Loucy (cell line): Measurements from ENCODE around the gene PDGFD.
A peak's percentile ranks its signal among the peaks of the same experiment; 100 is the strongest.

Experiments used
- H2AFZ ChIP-seq: fragments of 200-600 bp; sonication (generic); 2 replicates; pipeline ENCODE4 v1.6.0; 2016; ENCODE audit warnings: antibody characterized with exemption, mild to moderate bottlenecking, low read length, moderate library complexity
- H3F3A ChIP-seq: fragments of 200-600 bp; 2 replicates; pipeline ENCODE4 v1.6.0; 2016; ENCODE audit warnings: antibody characterized with exemption, low read depth, mild to moderate bottlenecking
- H3K27me3 ChIP-seq: fragments of 200-600 bp; sonication (generic); 2 replicates; pipeline ENCODE4 v1.6.1; 2014; ENCODE audit warnings: low read length, mild to moderate bottlenecking; ENCODE audit not compliant: insufficient read depth, poor library complexity, severe bottlenecking
- H3K36me3 ChIP-seq: fragments of 200-600 bp; sonication (generic); 2 replicates; pipeline ENCODE4 v1.6.1; 2016; ENCODE audit warnings: low read length; ENCODE audit not compliant: insufficient read depth
- H3K4me1 ChIP-seq: fragments of 200-600 bp; sonication (generic); 2 replicates; pipeline ENCODE4 v1.5.1; 2014; ENCODE audit warnings: low read length, mild to moderate bottlenecking; ENCODE audit not compliant: insufficient read depth, poor library complexity, severe bottlenecking
- H3K4me2 ChIP-seq: fragments of 200-600 bp; sonication (generic); 2 replicates; pipeline ENCODE4 v1.6.0; 2014; ENCODE audit warnings: antibody characterized with exemption, low read length, low read depth, mild to moderate bottlenecking; ENCODE audit not compliant: poor library complexity, severe bottlenecking
- H3K4me3 ChIP-seq: fragments of 200-600 bp; sonication (generic); 2 replicates; pipeline ENCODE4 v1.5.1; 2014; ENCODE audit warnings: low read length, mild to moderate bottlenecking, mixed read lengths; ENCODE audit not compliant: poor library complexity, severe bottlenecking
- H3K79me2 ChIP-seq: fragments of 200-600 bp; sonication (generic); 2 replicates; pipeline ENCODE4 v1.6.1; 2014; ENCODE audit warnings: low read length; ENCODE audit not compliant: insufficient read depth
- H3K9ac ChIP-seq: fragments of 200-600 bp; sonication (generic); 2 replicates; pipeline ENCODE4 v1.6.0; 2014; ENCODE audit warnings: mild to moderate bottlenecking, low read depth, low read length, moderate library complexity; ENCODE audit not compliant: poor library complexity, severe bottlenecking
- H3K9me2 ChIP-seq: fragments of 200-600 bp; sonication (generic); replicated peaks from 2 replicates; pipeline ENCODE4 v1.6.1; 2016; ENCODE audit warnings: low read depth, low read length, mixed read lengths
- H3K9me3 ChIP-seq: fragments of 200-600 bp; sonication (generic); 2 replicates; pipeline ENCODE4 v1.6.1; 2014; ENCODE audit warnings: mild to moderate bottlenecking, antibody characterized with exemption, low read length, low read depth; ENCODE audit not compliant: insufficient read depth
- H4K20me1 ChIP-seq: fragments of 200-600 bp; sonication (generic); 2 replicates; pipeline ENCODE4 v1.6.0; 2014; ENCODE audit warnings: antibody characterized with exemption, low read length, mild to moderate bottlenecking; ENCODE audit not compliant: insufficient read depth, poor library complexity, severe bottlenecking
- EZH2phosphoT487 ChIP-seq: fragments of 200-600 bp; IDR thresholded peaks from 2 replicates; pipeline ENCODE4 v1.6.1; 2018; ENCODE audit warnings: antibody characterized with exemption, mild to moderate bottlenecking, moderate library complexity, borderline replicate concordance
- TF ChIP-seq, protein P1 (sequence below): fragments of 200-600 bp; sonication (generic); conservative IDR thresholded peaks from 2 replicates; pipeline ENCODE4 v1.5.1; 2014; ENCODE audit warnings: mild to moderate bottlenecking, antibody characterized with exemption, low read length

PDGFD gene

DNA sequence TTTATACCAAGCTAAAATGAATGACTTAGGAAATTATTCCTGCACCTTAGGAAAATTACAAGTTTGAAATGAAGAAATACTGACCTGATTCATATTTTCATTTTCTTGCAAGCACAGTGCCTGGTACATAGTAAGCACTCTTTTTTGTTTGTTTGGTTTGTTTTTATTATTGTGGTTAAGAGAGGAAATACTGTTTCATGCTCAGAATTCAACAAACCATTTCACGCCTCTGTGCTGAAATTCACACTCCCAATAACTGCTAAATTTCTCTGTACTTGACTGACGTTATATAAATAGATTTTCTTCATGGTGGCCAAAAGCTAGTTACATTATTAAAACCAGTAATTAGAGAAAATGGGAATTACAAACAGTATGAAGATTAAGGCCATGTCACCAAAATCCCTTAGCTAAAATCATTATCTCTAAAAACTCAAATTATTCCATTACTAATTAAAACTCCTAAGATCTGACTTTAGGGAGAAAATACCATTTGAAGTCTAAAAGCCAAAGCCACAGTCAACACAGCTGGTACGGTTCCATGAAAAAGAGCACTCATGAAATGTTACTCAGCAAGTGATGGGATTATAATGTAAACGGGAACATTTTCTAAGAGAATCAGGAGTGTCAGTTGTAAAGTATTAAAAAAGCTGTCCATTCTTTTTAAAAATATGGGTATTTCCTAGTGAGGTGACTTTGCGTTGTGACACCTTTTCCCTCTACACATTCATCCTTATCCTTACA is 205.3 kb downstream of the PDGFD start:
- TF ChIP-seq, protein P1, sequence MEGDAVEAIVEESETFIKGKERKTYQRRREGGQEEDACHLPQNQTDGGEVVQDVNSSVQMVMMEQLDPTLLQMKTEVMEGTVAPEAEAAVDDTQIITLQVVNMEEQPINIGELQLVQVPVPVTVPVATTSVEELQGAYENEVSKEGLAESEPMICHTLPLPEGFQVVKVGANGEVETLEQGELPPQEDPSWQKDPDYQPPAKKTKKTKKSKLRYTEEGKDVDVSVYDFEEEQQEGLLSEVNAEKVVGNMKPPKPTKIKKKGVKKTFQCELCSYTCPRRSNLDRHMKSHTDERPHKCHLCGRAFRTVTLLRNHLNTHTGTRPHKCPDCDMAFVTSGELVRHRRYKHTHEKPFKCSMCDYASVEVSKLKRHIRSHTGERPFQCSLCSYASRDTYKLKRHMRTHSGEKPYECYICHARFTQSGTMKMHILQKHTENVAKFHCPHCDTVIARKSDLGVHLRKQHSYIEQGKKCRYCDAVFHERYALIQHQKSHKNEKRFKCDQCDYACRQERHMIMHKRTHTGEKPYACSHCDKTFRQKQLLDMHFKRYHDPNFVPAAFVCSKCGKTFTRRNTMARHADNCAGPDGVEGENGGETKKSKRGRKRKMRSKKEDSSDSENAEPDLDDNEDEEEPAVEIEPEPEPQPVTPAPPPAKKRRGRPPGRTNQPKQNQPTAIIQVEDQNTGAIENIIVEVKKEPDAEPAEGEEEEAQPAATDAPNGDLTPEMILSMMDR = no peak
- TF ChIP-seq EZH2phosphoT487 = no peak
- Histone ChIP-seq H3K9me2 (no peaks in the 10 kb centered on the region), H4K20me1 (no peaks in the 10 kb centered on the region), H2AFZ (no peak overlapping the region), H3K79me2 (no peaks in the 10 kb centered on the region), H3K9me3 (no peaks in the 10 kb centered on the region), H3F3A (no peaks in the 10 kb centered on the region), H3K4me2 (peak overlapping the region; percentile 3), H3K4me1 (peaks cover 20% of the 10 kb centered on the region), H3K4me3 (no peak overlapping the region), H3K36me3 (no peaks in the 10 kb centered on the region), H3K9ac (no peak overlapping the region), H3K27me3 (no peaks in the 10 kb centered on the region)

DNA sequence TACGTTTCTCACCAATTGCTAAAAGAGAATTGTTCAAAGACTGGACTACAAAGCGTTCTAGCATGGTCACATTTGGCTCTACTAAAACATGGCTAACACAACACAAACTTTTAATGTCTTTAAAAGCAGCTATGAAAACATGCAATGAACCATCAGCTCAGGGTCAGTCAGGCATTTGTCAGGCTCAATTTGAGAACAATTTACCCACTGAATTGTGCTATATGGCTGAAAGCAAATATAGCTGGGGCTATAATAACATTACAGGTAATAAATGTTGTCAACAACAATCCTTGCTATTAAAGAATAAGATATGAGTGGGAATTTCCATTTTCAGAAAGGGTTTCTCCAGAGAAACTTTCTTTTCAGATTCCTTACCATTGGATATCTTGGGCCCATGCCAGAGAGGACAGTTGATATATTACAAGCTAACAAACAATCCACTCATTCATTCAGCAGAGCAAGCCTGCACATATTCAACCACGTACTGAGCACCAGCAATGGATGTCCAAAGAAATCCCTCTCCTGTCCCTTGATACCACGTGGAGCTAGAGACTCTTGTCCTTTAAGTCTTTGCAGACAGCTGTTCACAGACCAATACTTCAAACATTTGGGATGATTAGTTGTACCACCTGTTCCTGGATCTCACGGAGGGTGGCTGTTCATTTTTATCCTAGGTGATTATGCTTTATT is 210.0 kb downstream of the PDGFD start:
- Histone ChIP-seq H3K9me2 (no peaks in the 10 kb centered on the region), H3K36me3 (no peaks in the 10 kb centered on the region), H4K20me1 (no peaks in the 10 kb centered on the region), H3K9me3 (no peaks in the 10 kb centered on the region), H3K4me3 (no peak overlapping the region), H2AFZ (no peak overlapping the region), H3K4me1 (peaks cover 13% of the 10 kb centered on the region), H3F3A (no peaks in the 10 kb centered on the region), H3K4me2 (no peak overlapping the region), H3K79me2 (no peaks in the 10 kb centered on the region), H3K9ac (no peak overlapping the region), H3K27me3 (no peaks in the 10 kb centered on the region)
- TF ChIP-seq EZH2phosphoT487 = no peak
- TF ChIP-seq, protein P1 = no peak

DNA sequence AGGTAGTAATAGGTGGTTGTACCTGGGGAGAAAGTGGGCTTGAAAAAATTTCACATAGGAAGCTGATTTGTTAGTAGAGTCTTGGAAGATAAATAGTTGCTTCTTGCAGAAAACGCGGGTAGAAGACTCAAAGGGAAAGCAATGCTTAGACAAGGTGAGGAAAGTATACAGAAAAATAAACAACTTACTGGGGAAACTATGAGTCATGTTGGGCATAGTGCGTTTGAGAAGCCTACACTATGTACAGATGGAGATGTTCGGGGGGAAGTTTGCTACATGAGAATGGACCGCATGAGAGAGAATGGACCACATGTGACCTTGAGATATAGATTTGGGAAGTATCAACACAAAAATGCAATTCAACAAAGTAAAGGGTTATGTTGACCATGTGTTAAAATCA is 214.2 kb downstream of the PDGFD start:
- Histone ChIP-seq H3K4me1 (peaks cover 15% of the 10 kb centered on the region), H3K36me3 (no peaks in the 10 kb centered on the region), H3K27me3 (no peaks in the 10 kb centered on the region), H3K4me3 (no peak overlapping the region), H4K20me1 (no peaks in the 10 kb centered on the region), H2AFZ (no peak overlapping the region), H3K4me2 (no peak overlapping the region), H3K9me3 (no peaks in the 10 kb centered on the region), H3K9me2 (no peaks in the 10 kb centered on the region), H3F3A (no peaks in the 10 kb centered on the region), H3K79me2 (no peaks in the 10 kb centered on the region), H3K9ac (no peak overlapping the region)
- no peak for TF ChIP-seq EZH2phosphoT487
- TF ChIP-seq, protein P1 = no peak
